Keratinocyte (primary cell): ENCODE results near the gene POU6F1.

ENCODE experiments used
- EZH2 ChIP-seq: IDR thresholded peaks from one replicate; pipeline ENCODE4 v1.6.1; 2012; ENCODE audit warnings: inconsistent platforms, mild to moderate bottlenecking, low read length, moderate library complexity
- TF ChIP-seq, protein P1 (sequence below), 3 experiments: IDR thresholded peaks in 1 of 3; conservative IDR thresholded peaks in 1 of 3; optimal IDR thresholded peaks in 1 of 3; 2 replicates in 2 of 3; 3 replicates in 1 of 3; pipeline versions ENCODE3 to v1.5.1; 2011; ENCODE audit warnings: low read length in 3 of 3, mild to moderate bottlenecking in 3 of 3, moderate library complexity in 2 of 3, control low read depth in 1 of 3, inconsistent platforms in 1 of 3; ENCODE audit not compliant: insufficient read depth in 2 of 3; ENCODE audit errors: extremely low read depth in 1 of 3

DNA sequence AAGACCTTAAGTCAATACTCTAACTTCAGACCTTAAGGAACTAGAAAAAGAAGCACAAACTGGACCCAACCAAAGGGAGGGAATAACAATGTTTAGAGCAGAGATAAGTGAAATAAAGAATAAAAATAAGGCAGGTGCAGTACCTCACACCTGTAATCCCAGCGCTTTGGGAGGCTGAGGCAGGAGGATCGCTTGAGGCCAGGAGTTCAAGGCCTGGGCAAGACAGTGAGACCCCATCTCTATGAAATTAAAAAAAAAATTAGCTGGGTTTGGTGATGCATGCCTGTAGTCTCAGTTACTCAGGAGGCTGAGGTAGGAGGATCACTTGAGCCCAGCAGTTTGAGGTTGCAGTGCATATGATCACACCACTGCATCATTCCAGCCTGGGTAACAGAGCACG lies 54.1 kb downstream of the POU6F1 start:
- TF ChIP-seq, protein P1, sequence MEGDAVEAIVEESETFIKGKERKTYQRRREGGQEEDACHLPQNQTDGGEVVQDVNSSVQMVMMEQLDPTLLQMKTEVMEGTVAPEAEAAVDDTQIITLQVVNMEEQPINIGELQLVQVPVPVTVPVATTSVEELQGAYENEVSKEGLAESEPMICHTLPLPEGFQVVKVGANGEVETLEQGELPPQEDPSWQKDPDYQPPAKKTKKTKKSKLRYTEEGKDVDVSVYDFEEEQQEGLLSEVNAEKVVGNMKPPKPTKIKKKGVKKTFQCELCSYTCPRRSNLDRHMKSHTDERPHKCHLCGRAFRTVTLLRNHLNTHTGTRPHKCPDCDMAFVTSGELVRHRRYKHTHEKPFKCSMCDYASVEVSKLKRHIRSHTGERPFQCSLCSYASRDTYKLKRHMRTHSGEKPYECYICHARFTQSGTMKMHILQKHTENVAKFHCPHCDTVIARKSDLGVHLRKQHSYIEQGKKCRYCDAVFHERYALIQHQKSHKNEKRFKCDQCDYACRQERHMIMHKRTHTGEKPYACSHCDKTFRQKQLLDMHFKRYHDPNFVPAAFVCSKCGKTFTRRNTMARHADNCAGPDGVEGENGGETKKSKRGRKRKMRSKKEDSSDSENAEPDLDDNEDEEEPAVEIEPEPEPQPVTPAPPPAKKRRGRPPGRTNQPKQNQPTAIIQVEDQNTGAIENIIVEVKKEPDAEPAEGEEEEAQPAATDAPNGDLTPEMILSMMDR (optimal IDR thresholded peaks at IDR 0.05 in 1 of 3, IDR thresholded peaks at IDR 0.05 in 1 of 3, conservative IDR thresholded peaks at IDR 0.05 in 1 of 3; ENCODE audit: extremely low read depth in 1 of 3, insufficient read depth in 2 of 3, low read length in 3 of 3), result no peak
- no peak for TF ChIP-seq EZH2
